ENCODE measurements around the gene F12. TPM values are rescaled to one million over a fixed set of nuclear protein-coding genes. Genes with fewer than 3 reads are reported as not detected.
"Not testable (repeated sequence)": the region's sequence is repeated elsewhere in the genome, so short reads cannot be mapped to it uniquely, and the experiment has no call there.

Gene F12
- total RNA-seq, 1 donor from 2014 or later: 3.9 TPM

DNA sequence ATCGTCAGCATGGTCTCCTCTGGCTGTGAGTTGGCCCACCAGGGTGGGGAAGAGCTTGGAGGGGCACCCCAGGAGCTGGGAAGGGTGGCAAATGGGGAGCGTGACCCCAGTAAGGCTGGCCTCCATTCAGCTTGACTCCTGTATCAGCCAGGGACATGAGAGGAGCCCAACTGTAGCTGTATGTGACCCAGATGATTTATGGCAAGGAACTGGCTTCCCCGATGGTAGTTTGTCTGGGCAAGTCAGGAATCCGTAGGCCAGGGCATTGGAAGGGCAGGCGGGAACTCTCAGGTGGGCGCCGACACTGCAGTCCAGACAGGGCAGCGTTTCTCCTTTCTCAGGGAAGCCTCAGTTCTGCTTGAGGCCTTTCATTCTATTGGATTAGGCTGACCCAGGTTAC is 22.8 kb downstream of the F12 start:
- DNase-seq: no peak

GRCh38 chr5:177385720-177386119 is 23.6 kb downstream of the F12 start:
- no peak for DNase-seq

GRCh38 chr5:177384134-177384533 is 25.2 kb downstream of the F12 start, which contains the start of gene SLC34A1:
Gene SLC34A1 (plus strand): TSS chr5:177384434. CDS start chr5:177385742, 1,308 bp downstream.
- DNase-seq: no peak

- DNase-seq: no peak
Measured at GRCh38 chr5:177383181-177383580, 26.2 kb downstream of the F12 start.

DNA sequence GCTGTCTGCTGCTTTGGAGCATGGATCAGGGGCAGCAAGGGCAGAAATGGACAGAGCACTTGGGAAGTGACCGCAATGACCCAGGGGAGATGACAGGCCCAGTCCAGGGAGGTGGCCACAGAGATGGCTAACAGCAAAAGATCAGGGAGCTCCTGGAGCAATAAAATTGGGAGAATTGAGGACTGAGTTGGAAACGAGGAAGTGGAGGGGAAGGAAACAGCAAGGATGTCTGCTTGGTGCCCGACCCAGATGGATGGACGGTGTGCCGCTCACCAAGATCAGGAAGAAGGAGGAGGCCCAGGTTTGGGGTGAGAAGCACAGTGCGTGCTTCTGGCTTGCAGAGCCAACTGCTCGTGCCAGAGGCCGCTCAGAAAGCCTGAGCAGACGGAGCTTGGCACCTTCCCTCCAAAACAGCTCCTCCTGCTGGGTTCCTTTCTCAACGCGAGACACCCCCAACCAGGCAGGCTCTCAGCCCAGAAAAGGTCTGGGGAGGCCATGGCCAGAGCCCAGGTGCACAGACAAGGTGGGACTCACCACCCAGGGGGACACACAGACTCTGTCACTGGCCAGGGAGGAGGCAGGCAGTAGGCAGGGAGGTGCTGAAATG is 26.8 kb downstream of the F12 start:
- DNase-seq: no peak

DNA sequence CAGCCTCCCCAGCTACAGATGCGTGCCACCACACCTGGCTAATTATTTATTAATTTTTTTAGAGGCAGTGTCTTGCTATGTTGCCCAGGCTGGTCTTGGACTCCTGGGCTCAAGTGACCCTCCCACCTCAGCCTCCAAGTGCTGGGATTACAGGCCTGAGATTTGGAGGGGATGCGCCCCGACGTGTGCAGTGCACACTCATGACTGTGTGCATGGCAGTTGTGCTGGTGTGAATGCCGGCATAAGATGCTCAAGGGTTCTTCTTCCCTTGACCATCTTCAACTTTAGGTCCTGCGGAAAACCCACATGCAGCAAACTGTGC is 28.6 kb downstream of the F12 start:
- no peak for DNase-seq

DNA sequence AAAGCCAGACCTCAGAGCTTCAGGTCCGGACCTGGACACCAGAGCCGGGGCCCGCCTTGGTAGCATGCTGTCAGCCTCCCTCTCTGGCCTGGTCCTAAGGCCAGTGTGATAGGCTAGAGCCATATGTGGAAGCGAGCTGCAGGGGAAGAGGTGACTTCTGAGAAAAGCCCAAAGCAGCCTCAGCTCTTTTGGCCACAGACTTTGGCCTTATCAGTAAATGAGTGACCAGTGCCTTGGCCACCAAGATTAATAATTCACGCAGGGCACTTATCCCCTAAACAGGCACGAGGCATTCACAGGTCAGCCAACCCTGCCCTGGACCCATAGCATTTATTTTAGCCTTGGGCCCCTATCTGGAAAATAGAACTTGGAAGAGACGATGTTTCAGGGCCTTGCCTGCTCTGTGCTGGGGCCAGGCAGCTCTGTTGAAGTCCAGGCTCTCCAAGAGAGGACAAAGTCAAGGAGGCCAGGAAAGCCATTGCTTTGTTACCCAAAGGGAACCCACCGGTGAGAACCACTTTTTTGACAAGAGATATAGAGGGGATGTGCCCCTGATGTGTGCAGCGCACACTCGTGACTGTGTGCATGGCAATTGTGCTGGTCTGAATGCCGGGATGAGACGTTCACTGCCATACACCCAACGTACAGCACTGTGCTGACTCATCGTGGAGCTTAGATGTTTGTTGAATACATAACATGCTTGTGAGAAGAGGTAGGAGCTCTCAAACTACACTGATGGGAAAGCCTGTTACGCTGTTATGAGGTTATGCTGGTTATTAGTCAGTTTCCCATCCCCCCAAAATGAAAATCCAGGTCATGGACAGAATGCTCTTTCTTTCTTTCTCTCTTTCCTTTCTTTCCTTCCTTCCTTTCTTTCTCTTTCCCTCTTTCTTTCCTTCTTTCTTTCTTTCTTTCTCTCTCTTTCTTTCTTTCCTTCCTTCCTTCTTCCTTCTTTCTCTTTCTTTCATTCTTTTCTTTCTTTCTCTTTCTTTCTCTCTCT is 30.2 kb downstream of the F12 start:
- DNase-seq: no peak

GRCh38 chr5:177377851-177378776 is 31.2 kb downstream of the F12 start:
- no peak for DNase-seq

DNA sequence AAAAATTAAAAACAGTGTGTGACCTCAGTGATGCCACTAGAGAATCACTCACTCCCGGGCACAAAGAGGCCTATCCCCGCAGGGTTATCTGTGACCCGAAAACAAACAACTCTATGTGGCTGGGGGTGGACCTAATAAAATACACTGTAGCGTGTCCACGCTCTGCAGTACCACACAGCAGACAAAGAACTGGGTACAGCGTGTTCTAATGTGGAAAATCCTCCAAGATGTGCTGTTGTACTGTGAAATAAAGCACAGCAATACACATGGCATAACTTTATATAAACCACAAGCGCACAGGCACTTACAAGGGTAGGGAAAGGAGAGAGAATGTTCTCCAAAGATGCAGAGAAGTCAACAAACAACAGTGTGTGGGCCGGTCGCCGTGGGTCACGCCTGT is 33.3 kb downstream of the F12 start:
- no peak for DNase-seq

GRCh38 chr5:177375516-177375915 is 33.8 kb downstream of the F12 start:
- not testable (repeated sequence) for DNase-seq

DNA sequence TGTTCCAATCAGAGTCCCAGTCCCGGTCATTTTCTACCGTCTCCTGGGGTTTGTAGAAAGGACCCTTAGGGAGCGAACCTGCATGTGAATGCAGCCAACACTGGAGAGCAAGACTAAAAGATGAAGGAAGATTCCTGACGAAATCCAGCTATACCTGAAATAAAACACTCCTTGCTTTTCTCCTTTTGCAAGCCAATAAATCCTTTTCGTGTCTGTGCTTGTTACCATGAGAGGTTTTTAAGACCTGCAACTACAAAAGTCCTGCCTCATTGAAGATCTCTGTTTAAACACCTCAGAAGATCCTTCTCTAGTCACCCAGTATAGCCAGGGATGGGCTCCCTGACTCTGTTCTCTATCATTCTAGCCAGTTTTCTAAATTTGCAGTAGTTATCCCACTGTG is 35.2 kb downstream of the F12 start:
- no peak for DNase-seq

DNA sequence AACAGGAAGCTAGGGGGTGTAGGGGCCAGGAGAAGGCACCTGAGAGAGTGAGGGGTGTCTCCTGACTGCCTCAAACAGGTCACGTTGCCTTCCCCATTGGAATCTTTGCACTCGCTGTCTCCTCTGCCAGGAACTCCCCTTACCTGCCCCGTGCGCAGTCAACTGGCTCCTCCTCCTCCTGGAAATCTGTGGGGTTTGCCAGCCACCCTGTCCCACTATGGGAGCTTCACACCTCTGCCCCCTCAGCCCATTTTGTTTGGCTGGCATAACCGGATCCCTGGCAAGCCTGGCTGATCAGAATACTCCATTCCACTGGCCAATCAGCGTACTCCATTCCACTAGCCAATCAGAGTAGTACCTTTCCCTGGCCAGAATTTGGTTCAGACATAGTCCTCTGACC is 35.6 kb downstream of the F12 start:
- DNase-seq: no peak

DNA sequence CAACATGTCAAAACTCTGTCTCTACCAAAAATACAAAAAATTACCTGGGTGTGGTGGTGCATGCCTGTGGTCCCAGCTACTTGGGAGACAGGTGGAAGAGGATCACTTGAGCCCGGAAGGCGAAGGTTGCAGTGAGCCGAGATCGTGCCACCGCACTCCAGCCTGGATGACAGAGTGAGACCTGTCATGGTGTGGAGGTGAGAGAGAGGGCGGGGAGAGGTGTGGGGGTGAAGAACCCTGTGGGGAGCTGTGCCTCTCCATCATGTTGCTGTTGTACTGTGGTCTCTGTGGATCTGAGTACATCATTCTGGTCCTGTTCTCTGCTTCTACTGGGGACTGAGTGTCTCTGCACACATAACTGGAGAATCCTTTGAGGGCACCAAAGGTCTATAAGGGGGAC is 36.5 kb downstream of the F12 start:
- no peak for DNase-seq

DNA sequence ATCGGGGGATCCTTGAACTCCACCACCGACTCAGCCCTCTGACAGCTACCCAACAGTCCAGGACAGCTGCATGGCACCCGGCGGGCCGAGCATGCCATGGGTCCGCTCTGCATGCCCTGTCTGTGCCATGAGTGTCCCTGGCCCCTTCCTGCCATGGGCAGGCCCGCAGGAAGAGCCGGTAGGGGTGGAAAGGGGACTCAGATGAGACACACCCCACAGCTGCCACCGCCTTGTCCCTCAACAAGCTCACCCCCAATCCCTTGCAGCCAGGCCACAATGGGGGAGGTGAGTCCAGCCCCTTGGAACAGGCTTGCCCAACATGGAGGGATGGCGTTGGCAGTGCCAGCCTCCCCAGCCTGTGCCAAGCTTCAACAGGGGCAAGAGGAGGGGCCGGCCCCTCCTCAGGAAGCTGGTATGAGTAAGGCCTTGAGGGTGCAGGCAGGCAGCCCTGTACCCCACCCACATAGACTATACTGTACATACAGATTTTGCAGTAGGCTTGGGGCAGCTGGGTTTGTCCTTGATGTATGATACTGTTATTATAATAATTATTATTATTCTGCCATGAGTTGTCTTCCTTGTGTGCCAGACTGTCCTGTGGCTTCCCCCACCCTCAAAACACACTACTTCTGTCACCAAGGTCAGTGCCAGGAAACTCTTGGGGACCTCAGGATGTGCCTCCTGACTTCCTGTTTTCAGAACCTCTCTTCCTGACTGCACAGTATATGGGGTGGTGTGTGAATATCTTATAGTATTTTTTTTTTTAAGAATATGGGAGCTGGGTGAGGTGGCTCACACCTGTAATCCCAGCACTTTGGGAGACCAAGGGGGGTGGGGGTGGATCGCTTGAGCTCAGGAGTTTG is 37.1 kb downstream of the F12 start:
- DNase-seq: no peak

DNA sequence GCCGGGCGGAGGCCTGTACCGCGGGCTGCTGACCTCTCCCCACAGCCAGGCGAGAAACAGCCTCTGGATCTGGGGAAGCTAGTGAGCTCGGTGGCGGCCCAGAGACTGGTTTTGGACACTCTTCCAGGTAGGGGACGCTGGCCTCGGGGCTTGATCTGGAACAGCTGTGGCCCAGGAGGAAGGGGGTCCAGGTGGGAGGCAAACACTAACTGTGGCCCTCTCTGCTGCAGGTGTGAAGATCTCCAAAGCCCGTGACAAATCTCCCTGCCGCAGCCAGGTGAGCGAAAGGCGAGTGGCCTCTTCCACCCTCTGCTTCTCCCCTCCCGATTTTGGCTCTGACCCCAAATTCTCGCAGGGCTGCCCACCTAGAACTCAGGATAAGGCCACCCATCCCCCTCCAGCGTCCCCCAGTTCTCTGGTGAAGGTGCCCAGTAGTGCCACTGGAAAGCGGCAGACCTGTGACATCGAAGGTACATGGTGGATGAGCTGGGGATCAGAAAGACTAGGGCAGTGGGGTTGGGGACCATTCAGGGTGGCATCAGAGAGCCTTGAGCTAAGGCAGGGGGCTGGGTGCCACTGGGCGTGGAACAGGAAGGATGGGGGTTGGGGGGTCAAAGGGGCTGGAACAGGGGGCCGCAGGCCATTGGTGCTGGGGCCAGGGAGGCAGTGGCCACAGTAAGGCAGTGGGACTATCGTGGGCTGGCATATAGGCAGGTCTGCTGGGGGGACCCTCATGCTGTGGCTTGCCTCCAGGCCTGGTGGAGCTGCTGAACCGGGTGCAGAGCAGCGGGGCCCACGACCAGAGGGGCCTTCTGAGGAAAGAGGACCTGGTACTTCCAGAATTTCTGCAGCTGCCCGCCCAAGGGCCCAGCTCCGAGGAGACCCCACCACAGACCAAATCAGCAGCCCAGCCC is 38.0 kb downstream of the F12 start:
- no peak for DNase-seq

DNA sequence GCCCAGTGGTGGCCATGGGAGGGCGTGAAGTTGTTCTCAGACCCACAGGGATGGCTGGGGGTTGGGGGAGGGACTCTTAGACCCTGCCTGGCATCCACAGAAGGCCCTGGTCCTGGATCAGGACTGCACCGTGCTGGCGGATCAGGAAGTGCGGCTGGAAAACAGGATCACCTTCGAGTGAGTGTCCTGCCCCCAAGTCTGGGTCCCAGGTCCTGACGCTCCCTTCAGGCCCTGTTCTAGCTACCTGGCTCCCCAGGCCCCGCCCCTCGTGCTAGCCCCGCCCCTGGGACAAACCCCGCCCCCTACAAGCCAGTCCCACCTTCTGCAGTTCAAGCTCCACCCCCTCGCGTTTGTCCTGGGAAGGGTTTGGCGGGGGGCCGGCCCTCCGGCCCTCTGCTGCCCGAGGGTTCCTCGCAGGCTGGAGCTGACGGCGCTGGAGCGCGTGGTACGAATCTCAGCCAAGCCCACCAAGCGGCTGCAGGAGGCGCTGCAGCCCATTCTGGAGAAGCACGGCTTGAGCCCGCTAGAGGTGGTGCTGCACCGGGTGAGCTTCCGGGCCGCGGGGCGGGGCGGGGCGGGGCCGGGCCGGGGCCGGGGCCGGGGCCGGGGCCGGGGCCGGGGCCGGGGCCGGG is 38.8 kb downstream of the F12 start:
- DNase-seq: peak; percentile 32

DNA sequence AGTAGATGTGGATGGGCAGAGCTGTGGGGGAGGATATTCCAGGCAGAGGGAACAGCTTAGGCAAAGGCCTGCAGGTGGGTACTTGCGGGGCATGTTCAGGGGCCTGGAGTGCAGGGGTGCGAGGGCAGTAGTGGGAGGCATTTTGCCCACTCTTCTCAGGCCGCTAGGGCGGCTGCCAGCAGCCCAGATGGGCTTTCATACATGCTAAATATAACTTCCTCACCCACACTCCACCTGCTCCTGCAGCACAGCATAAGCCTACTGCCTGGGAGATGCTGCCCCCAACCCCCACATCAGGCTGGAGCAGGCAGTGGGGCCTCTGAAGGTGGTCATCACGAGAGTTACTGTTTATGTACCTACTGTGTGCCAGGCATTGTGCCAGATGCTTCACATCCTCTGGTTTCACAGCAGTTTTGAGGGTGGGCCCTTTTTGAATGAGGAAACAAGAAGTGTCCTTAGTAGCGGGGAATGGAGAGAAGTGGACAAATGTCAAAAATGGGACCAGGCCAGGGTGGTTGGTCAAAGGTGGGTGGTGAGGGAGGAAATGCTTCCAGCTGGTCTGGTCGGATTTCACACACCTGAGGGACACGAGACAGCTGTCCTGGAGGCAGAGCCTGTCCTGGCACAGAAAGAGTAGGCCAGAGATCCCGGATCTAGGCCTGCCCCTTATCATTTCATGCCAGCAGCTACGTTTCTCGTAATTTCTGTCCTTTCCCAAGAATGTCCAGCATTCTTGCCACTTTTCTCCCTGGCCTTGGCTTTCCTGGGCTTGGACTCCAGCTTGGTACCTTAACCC is 39.5 kb downstream of the F12 start:
- no peak for DNase-seq

DNA sequence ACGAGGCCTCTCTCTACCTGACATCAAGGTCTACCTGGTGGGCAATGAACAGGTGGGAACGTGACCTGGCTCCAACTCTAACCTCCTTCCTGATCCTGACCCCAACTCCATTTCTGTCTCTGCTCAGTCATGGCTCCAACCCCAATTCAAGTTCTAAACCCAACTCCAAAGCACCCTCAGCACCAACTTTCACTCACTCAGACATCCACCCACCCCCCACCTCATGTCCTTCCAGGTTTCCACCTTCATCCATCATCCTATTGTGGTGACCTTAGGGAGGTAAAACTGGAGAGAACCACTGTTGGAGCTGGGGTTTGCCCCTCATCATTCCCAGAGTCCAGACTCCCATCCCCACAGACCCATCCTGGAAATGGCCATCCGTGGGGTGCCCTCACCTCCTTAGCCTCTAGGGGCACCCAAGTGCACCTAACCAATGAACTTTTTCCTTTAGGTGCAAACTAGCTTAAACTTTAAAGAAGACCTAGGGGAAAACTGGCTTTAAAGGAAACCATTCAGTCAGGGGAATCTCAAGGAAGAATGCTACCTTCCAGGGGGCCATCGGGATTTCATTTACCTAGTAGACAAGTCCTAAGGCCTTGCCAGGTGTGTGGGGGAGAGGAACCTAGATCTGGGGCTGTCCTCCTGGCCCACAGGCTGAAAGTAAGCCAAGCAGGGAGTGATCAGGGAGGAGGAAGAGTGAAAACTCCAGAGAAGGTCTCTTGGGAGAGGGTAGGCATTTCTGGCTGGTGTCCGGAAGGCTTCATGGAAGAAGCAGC is 40.3 kb downstream of the F12 start:
- DNase-seq: no peak

Measured in occipital lobe (tissue), 2 donors.